Mesothelial cell of epicardium (in vitro differentiated cells): ENCODE measurements around the gene JUN. TPM values are rescaled to one million over a fixed set of nuclear protein-coding genes. Genes with fewer than 3 reads are reported as not detected.

Experiments used
- DNase-seq, 2 experiments: peaks; one replicate each; pipeline ENCODE4 v3.0.0; 2021; ENCODE audit warnings: low spot score in 2 of 2; ENCODE audit not compliant: unreplicated experiment in 2 of 2
- H3K27ac Mint-ChIP-seq: 2 replicates; pipeline ENCODE4 v1.8.0; 2021; ENCODE audit warnings: mixed read lengths
- H3K27me3 Mint-ChIP-seq: 2 replicates; pipeline ENCODE4 v1.8.0; 2021; ENCODE audit warnings: low read depth, mixed read lengths
- H3K36me3 Mint-ChIP-seq: 2 replicates; pipeline ENCODE4 v1.8.0; 2021; ENCODE audit warnings: mixed read lengths
- H3K4me1 Mint-ChIP-seq: 2 replicates; pipeline ENCODE4 v1.8.0; 2021; ENCODE audit warnings: mixed read lengths
- H3K4me3 Mint-ChIP-seq: 2 replicates; pipeline ENCODE4 v1.8.0; 2021; ENCODE audit warnings: mild to moderate bottlenecking, moderate library complexity, mixed read lengths
- H3K9me3 Mint-ChIP-seq: 2 replicates; pipeline ENCODE4 v1.8.0; 2021; ENCODE audit warnings: mixed read lengths
- CTCF ChIP-seq: fragments of 200-600 bp; sonication (generic); IDR thresholded peaks from one replicate; pipeline ENCODE4 v1.5.0; 2021; ENCODE audit warnings: antibody characterized with exemption; ENCODE audit not compliant: unreplicated experiment
- total RNA-seq: library from RNA; stranded (reverse); gene quantifications from 3 replicates; pipeline ENCODE4 v1.2.1, GENCODE V29; 2021

The JUN gene
- total RNA-seq, 1 donor from 2014 or later, result 242 TPM

- Mint-ChIP-seq H3K4me3 (peak overlapping the region; percentile 98), H3K27me3 (no peaks in the 10 kb centered on the region), H3K9me3 (no peaks in the 10 kb centered on the region), H3K4me1 (peaks cover 45% of the 10 kb centered on the region), H3K27ac (peak overlapping the region; percentile 98), H3K36me3 (peaks cover 14% of the 10 kb centered on the region)
- DNase-seq, result peak in 1 of 2 experiments; percentile 53
- no peak for TF ChIP-seq CTCF
These were observed 1.4 kb downstream of the JUN start for GRCh38 chr1:58782178-58783089.

- H3K4me1 Mint-ChIP-seq, result peaks cover 41% of the 10 kb centered on the region
- H3K36me3 Mint-ChIP-seq, result peaks cover 14% of the 10 kb centered on the region
- peak; percentile 59 to 78 for DNase-seq
- peak overlapping the region; percentile 97 for H3K27ac Mint-ChIP-seq
- peak overlapping the region; percentile 98 for H3K4me3 Mint-ChIP-seq
- H3K9me3 Mint-ChIP-seq, result no peaks in the 10 kb centered on the region
- no peaks in the 10 kb centered on the region for H3K27me3 Mint-ChIP-seq
- TF ChIP-seq CTCF, result peak; percentile 60
These were observed 2.2 kb downstream of the JUN start for GRCh38 chr1:58781541-58782177.

- Mint-ChIP-seq H3K9me3 (no peaks in the 10 kb centered on the region), H3K4me1 (peaks cover 34% of the 10 kb centered on the region), H3K4me3 (peak overlapping the region; percentile 98), H3K27me3 (no peaks in the 10 kb centered on the region), H3K36me3 (peaks cover 14% of the 10 kb centered on the region), H3K27ac (peak overlapping the region; percentile 88)
- no peak for DNase-seq
- no peak for TF ChIP-seq CTCF
These were observed 2.9 kb downstream of the JUN start for GRCh38 chr1:58780836-58781452.

- no peaks in the 10 kb centered on the region for H3K27me3 Mint-ChIP-seq
- H3K36me3 Mint-ChIP-seq, result peaks cover 14% of the 10 kb centered on the region
- peak overlapping the region; percentile 98 for H3K4me3 Mint-ChIP-seq
- peaks cover 31% of the 10 kb centered on the region for H3K4me1 Mint-ChIP-seq
- H3K9me3 Mint-ChIP-seq, result no peaks in the 10 kb centered on the region
- DNase-seq, result no peak
- peak overlapping the region; percentile 88 for H3K27ac Mint-ChIP-seq
- no peak for TF ChIP-seq CTCF
These were observed 3.4 kb downstream of the JUN start for GRCh38 chr1:58780411-58780810.

GRCh38 chr1:58779801-58780382 is 4.0 kb downstream of the JUN start:
- H3K4me1 Mint-ChIP-seq, result peaks cover 29% of the 10 kb centered on the region

More at GRCh38 chr1:58779801-58780382, 4.0 kb downstream of the JUN start:
- Mint-ChIP-seq H3K9me3 (no peaks in the 10 kb centered on the region), H3K4me3 (peak overlapping the region; percentile 98), H3K27ac (peak overlapping the region; percentile 88), H3K36me3 (peaks cover 14% of the 10 kb centered on the region), H3K27me3 (no peaks in the 10 kb centered on the region)
- no peak for TF ChIP-seq CTCF
- DNase-seq, result no peak
